Cardiac muscle cell (in vitro differentiated cells and primary cell): ENCODE data around the gene USB1. TPM values are rescaled to one million over a fixed set of nuclear protein-coding genes. Genes with fewer than 3 reads are reported as not detected.

ENCODE experiments used
- DNase-seq, 2 donors: peaks; one replicate each; pipeline versions ENCODE4 v3.0.0 to v3.0.0-alpha.2; 2010 to 2017; ENCODE audit warnings: low read depth in 1 of 2, low spot score in 1 of 2
- H3K27ac ChIP-seq: fragments of 200-600 bp; sonication (generic); 2 replicates; pipeline ENCODE4 v1.5.1; 2016
- H3K27me3 ChIP-seq: fragments of 200-600 bp; sonication (generic); 2 replicates; pipeline ENCODE4 v1.6.0; 2016; ENCODE audit warnings: control low read depth
- H3K36me3 ChIP-seq: fragments of 200-600 bp; sonication (generic); 2 replicates; pipeline ENCODE4 v1.5.1; 2016; ENCODE audit warnings: control low read depth
- H3K4me1 ChIP-seq: fragments of 200-600 bp; sonication (generic); 2 replicates; pipeline ENCODE4 v1.8.1; 2017; ENCODE audit warnings: low read depth, mild to moderate bottlenecking, mixed run types
- H3K4me3 ChIP-seq: fragments of 200-600 bp; sonication (generic); 2 replicates; pipeline ENCODE4 v1.5.1; 2016; ENCODE audit warnings: mild to moderate bottlenecking
- H3K9me3 ChIP-seq: fragments of 200-600 bp; sonication (generic); 2 replicates; pipeline ENCODE4 v1.5.1; 2017; ENCODE audit warnings: low read depth, mild to moderate bottlenecking, control low read depth
- CTCF ChIP-seq: IDR thresholded peaks from 2 replicates; pipeline ENCODE4 v1.5.1; 2012; ENCODE audit warnings: low read depth, mild to moderate bottlenecking, low read length
- polyA plus RNA-seq: library from polyadenylated mRNA; unstranded; fragments of >200 nt; fragmentation: Nextera tagmentation; extraction: Ambion mirVana; gene quantifications from 2 replicates; pipeline ENCODE4 v1.2.1, GENCODE V29; 2016
- total RNA-seq: library from RNA; depleted of rRNA; stranded (reverse); fragments of >200 nt; gene quantifications from 2 replicates; pipeline ENCODE4 v1.2.3, GENCODE V29; 2016

USB1 gene
- total and polyA plus RNA-seq, 2 experiments from 2014 or later, result 48.3 to 60.8 TPM

DNA sequence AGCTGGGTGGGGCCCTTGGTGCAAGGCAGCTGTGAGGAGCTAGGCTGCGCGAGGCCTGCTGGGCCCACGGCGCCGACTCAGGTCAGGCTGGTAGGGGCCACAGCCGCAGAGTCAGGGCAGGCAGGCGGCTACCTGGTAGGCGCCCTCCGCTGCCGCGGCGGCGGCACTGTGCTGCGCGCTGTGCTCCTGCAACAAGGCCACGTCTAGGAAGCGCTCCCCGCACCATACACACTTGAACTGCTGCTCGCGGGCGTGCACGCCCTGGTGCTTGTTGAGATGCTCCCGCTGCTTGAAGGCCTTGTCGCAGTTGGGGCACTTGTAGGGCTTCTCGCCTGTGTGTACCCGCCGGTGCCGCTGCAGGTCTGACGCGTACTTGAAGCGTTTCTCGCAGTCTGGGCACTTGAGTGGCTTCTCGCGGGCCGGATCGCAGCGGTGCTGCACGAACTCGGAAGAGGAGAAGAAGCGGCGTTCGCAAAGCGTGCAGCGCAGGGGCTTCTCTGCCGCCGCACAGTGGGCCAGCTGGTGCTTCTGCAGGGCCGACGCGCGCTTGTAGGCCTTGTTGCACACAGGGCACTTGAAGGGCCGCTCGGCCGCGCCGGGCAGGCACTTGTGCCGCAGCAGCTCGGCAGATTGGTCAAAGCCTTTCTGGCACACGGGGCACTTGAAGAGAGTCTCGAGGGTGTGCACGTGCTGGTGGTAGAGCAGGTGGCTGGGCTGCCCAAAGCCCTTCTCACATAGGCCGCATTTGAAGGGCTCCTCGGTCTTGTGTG is 4.6 kb upstream of the USB1 start:
- Histone ChIP-seq H3K4me1 (peaks cover 11% of the 10 kb centered on the region), H3K27me3 (no peaks in the 10 kb centered on the region), H3K27ac (no peak overlapping the region), H3K4me3 (no peak overlapping the region), H3K9me3 (no peaks in the 10 kb centered on the region), H3K36me3 (peaks cover 8% of the 10 kb centered on the region)
- no peak for TF ChIP-seq CTCF
- no peak for DNase-seq

DNA sequence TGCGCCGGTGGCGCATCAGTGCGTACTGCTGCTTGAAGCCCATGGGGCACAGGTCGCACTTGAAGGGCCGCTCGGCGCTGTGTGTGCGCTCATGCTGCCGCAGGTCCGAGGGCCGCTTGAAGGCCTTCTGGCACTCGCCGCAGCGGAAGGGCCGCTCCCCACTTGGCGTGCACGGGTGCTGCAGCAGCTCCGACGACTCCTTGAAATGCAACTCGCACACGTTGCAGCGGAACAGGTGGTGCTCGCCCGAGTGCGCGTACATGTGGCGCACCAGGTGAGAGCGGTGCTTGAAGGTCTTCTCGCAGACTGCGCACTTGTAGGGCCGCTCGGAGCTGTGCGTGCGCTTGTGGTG is 4.1 kb upstream of the USB1 start:
- no peak for DNase-seq
- Histone ChIP-seq H3K36me3 (peaks cover 8% of the 10 kb centered on the region), H3K27me3 (no peaks in the 10 kb centered on the region), H3K9me3 (no peaks in the 10 kb centered on the region), H3K4me1 (peaks cover 16% of the 10 kb centered on the region), H3K27ac (no peak overlapping the region), H3K4me3 (no peak overlapping the region)
- no peak for TF ChIP-seq CTCF

- no peak for TF ChIP-seq CTCF
Observed at GRCh38 chr16:57997528-57998265, 3.5 kb upstream of the USB1 start.

DNA sequence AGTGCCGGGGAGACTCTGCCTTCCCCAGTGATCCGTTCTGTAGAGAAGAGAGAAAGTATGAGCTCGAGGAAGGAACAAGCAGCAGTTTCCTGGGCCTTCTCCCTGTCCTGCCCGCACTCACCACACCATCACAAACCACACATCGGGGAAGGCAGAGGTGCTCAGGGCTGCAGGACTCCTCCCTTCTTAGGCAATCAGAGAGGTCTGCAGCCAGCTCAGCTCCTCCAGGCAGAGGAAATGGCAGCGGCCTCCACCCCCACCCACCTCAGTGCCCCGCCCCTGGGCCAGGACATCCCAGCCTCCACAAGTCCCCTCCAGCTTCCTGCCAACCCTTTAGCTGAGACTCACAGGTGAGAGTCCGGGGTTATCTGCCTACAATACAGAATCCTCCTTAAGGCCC is 2.7 kb upstream of the USB1 start:
- DNase-seq, result peak in 1 of 2 donors; percentile 56
- peaks cover 8% of the 10 kb centered on the region for H3K36me3 ChIP-seq
- H3K9me3 ChIP-seq, result no peaks in the 10 kb centered on the region
- peaks cover 16% of the 10 kb centered on the region for H3K4me1 ChIP-seq
- no peak overlapping the region for H3K27ac ChIP-seq
- no peak overlapping the region for H3K4me3 ChIP-seq
- no peak for TF ChIP-seq CTCF
- no peaks in the 10 kb centered on the region for H3K27me3 ChIP-seq

More at GRCh38 chr16:57997528-57998265, 3.5 kb upstream of the USB1 start:
- peaks cover 16% of the 10 kb centered on the region for H3K4me1 ChIP-seq
- no peak overlapping the region for H3K4me3 ChIP-seq
- H3K27ac ChIP-seq, result no peak overlapping the region
- H3K27me3 ChIP-seq, result no peaks in the 10 kb centered on the region
- DNase-seq, result no peak
- peaks cover 8% of the 10 kb centered on the region for H3K36me3 ChIP-seq
- no peaks in the 10 kb centered on the region for H3K9me3 ChIP-seq

GRCh38 chr16:57998992-57999365 is 2.2 kb upstream of the USB1 start:
- Histone ChIP-seq H3K9me3 (no peaks in the 10 kb centered on the region), H3K36me3 (peaks cover 8% of the 10 kb centered on the region), H3K27me3 (no peaks in the 10 kb centered on the region), H3K4me3 (no peak overlapping the region), H3K27ac (no peak overlapping the region), H3K4me1 (peaks cover 16% of the 10 kb centered on the region)
- peak in 1 of 2 donors; percentile 35 for DNase-seq
- no peak for TF ChIP-seq CTCF
